Measurements from ENCODE around the gene ATXN7L1. TPM values are rescaled to one million over a fixed set of nuclear protein-coding genes. Genes with fewer than 3 reads are reported as not detected.

Gene ATXN7L1
- total RNA-seq, 5 donors from 2014 or later (not counting 1 experiment from before 2014, with no cell fraction given): 42.3 to 54.7 (median 47.4) TPM

- Mint-ChIP-seq H3K9me3 (no peaks in the 10 kb centered on the region), H3K4me1 (peaks cover 34 to 45% (median 43%) of the 10 kb centered on the region in 3 donors), H3K4me3 (peak overlapping the region in 2 of 3 donors; percentile 31 to 43), H3K27ac (peak overlapping the region; percentile 84 to 86), H3K36me3 (no peaks in the 10 kb centered on the region), H3K27me3 (no peaks in the 10 kb centered on the region)
- ChIA-PET POLR2A (interaction anchor here (0.6 to 0.8 kb wide), 6 partner anchors 13 to 1141 kb away, joined by 3 to 9 read pairs (median 4); no protein-coding TSS in a partner anchor), CTCF (interaction anchor here (0.6 to 2.1 kb wide), 21 partner anchors 10 to 405 kb away, joined by 3 to 14 read pairs (median 4); partner anchors contain the start of genes ATXN7L1 (in 1 of the 2) and SYPL1 (in 1 of the 2))
- no CpG with 5 or more reads among the region's 2 CpGs for WGBS (ENCODE audit: insufficient coverage)
- DNase-seq: peak in 8 of 35 experiments; percentile 3 to 52 (median 10)
- Histone ChIP-seq H3K36me3 (ENCODE audit: control insufficient read depth in 2 of 2, extremely low read depth in 1 of 2, insufficient read depth in 1 of 2, low read length in 1 of 2) (peaks cover 0 to 2% of the 10 kb centered on the region in 2 donors), H3K27ac (ENCODE audit: low read length) (no peak overlapping the region), H3K4me1 (ENCODE audit: control insufficient read depth in 1 of 2, extremely low read depth in 1 of 2, insufficient read depth in 2 of 2, low read length in 2 of 2) (peaks cover 26 to 30% of the 10 kb centered on the region in 2 experiments), H3K9me3 (no peaks in the 10 kb centered on the region), H3K4me3 (ENCODE audit: control insufficient read depth in 1 of 2, extremely low read depth in 1 of 2, low read length in 1 of 2) (no peak overlapping the region), H3K27me3 (replicated peaks in 1 of 2; ENCODE audit: control insufficient read depth in 2 of 2, extremely low read depth in 1 of 2, insufficient read depth in 2 of 2, low read length in 1 of 2) (no peaks in the 10 kb centered on the region)
- peak; percentile 10 to 31 (median 21) for ATAC-seq (replicated peaks in 1 of 4)
Measured at GRCh38 chr7:105759670-105760550, 116.5 kb downstream of the ATXN7L1 start.

GRCh38 chr7:105756367-105756766 lies 120.0 kb downstream of the ATXN7L1 start:
- POLR2A ChIA-PET: no interaction called here
- H3K4me3 Mint-ChIP-seq: no peak overlapping the region
- no peaks in the 10 kb centered on the region for H3K36me3 ChIP-seq (ENCODE audit: control insufficient read depth in 2 of 2, extremely low read depth in 1 of 2, insufficient read depth in 1 of 2, low read length in 1 of 2)
- DNase-seq: no peak
- H3K27ac ChIP-seq (ENCODE audit: low read length): no peak overlapping the region
- H3K9me3 ChIP-seq: no peaks in the 10 kb centered on the region
- H3K4me1 Mint-ChIP-seq: peaks cover 24 to 31% (median 25%) of the 10 kb centered on the region in 3 donors
- no peak overlapping the region for H3K4me3 ChIP-seq (ENCODE audit: control insufficient read depth in 1 of 2, extremely low read depth in 1 of 2, low read length in 1 of 2)
- no peaks in the 10 kb centered on the region for H3K27me3 Mint-ChIP-seq
- no peak for ATAC-seq (replicated peaks in 1 of 4)
- H3K9me3 Mint-ChIP-seq: no peaks in the 10 kb centered on the region
- WGBS (ENCODE audit: insufficient coverage): no CpG with 5 or more reads among the region's 2 CpGs
- H3K4me1 ChIP-seq (ENCODE audit: control insufficient read depth in 1 of 2, extremely low read depth in 1 of 2, insufficient read depth in 2 of 2, low read length in 2 of 2): peaks cover 22 to 24% of the 10 kb centered on the region in 2 experiments
- H3K36me3 Mint-ChIP-seq: peaks cover 6% of the 10 kb centered on the region
- no peak overlapping the region for H3K27ac Mint-ChIP-seq
- no peaks in the 10 kb centered on the region for H3K27me3 ChIP-seq (replicated peaks in 1 of 2; ENCODE audit: control insufficient read depth in 2 of 2, extremely low read depth in 1 of 2, insufficient read depth in 2 of 2, low read length in 1 of 2)
- CTCF ChIA-PET: interaction anchor here in 1 of 2 donors (0.7 kb wide), 1 partner anchor 99 kb away, joined by 3 read pairs; no protein-coding TSS in a partner anchor

- H3K4me3 Mint-ChIP-seq: no peak overlapping the region
- H3K27me3 Mint-ChIP-seq: no peaks in the 10 kb centered on the region
Measured at GRCh38 chr7:105752671-105753275, 123.6 kb downstream of the ATXN7L1 start.

GRCh38 chr7:105751054-105751453 lies 125.3 kb downstream of the ATXN7L1 start:
- POLR2A ChIA-PET: interaction anchor here in 1 of 2 donors (0.5 kb wide), 1 partner anchor 13 kb away, joined by 3 read pairs; no protein-coding TSS in a partner anchor
- Histone ChIP-seq H3K4me3 (ENCODE audit: control insufficient read depth in 1 of 2, extremely low read depth in 1 of 2, low read length in 1 of 2) (no peak overlapping the region), H3K9me3 (no peaks in the 10 kb centered on the region), H3K4me1 (ENCODE audit: control insufficient read depth in 1 of 2, extremely low read depth in 1 of 2, insufficient read depth in 2 of 2, low read length in 2 of 2) (no peaks in the 10 kb centered on the region), H3K27me3 (replicated peaks in 1 of 2; ENCODE audit: control insufficient read depth in 2 of 2, extremely low read depth in 1 of 2, insufficient read depth in 2 of 2, low read length in 1 of 2) (no peaks in the 10 kb centered on the region), H3K36me3 (ENCODE audit: control insufficient read depth in 2 of 2, extremely low read depth in 1 of 2, insufficient read depth in 1 of 2, low read length in 1 of 2) (peaks cover 0 to 8% of the 10 kb centered on the region in 2 donors), H3K27ac (ENCODE audit: low read length) (no peak overlapping the region)
- H3K27me3 Mint-ChIP-seq: no peaks in the 10 kb centered on the region
- H3K4me1 Mint-ChIP-seq: peaks cover 0 to 8% (median 0%) of the 10 kb centered on the region in 3 donors
- H3K36me3 Mint-ChIP-seq: peaks cover 27% of the 10 kb centered on the region
- ATAC-seq (replicated peaks in 1 of 4) (no peak), DNase-seq (no peak)
- no peak overlapping the region for H3K27ac Mint-ChIP-seq
- CTCF ChIA-PET: interaction anchor here (0.6 to 0.7 kb wide), 2 partner anchors 10 to 67 kb away, joined by 3 to 5 read pairs; no protein-coding TSS in a partner anchor
- WGBS (ENCODE audit: insufficient coverage): 100% methylated on average over 2 of the region's 3 CpGs
- no peaks in the 10 kb centered on the region for H3K9me3 Mint-ChIP-seq
- H3K4me3 Mint-ChIP-seq: no peak overlapping the region

More at GRCh38 chr7:105752671-105753275, 123.6 kb downstream of the ATXN7L1 start:
- ATAC-seq (replicated peaks in 1 of 4) (no peak), DNase-seq (no peak)
- Histone ChIP-seq H3K36me3 (ENCODE audit: control insufficient read depth in 2 of 2, extremely low read depth in 1 of 2, insufficient read depth in 1 of 2, low read length in 1 of 2) (peaks cover 0 to 5% of the 10 kb centered on the region in 2 donors), H3K9me3 (no peaks in the 10 kb centered on the region), H3K27me3 (replicated peaks in 1 of 2; ENCODE audit: control insufficient read depth in 2 of 2, extremely low read depth in 1 of 2, insufficient read depth in 2 of 2, low read length in 1 of 2) (no peaks in the 10 kb centered on the region), H3K27ac (ENCODE audit: low read length) (no peak overlapping the region), H3K4me3 (ENCODE audit: control insufficient read depth in 1 of 2, extremely low read depth in 1 of 2, low read length in 1 of 2) (no peak overlapping the region), H3K4me1 (ENCODE audit: control insufficient read depth in 1 of 2, extremely low read depth in 1 of 2, insufficient read depth in 2 of 2, low read length in 2 of 2) (no peaks in the 10 kb centered on the region)
- CTCF ChIA-PET: interaction anchor here (0.6 to 0.9 kb wide), 2 partner anchors 42 to 96 kb away, joined by 4 to 5 read pairs; no protein-coding TSS in a partner anchor
- POLR2A ChIA-PET: interaction anchor here in 1 of 2 donors (0.6 kb wide), 1 partner anchor 43 kb away, joined by 6 read pairs; no protein-coding TSS in a partner anchor
- Mint-ChIP-seq H3K9me3 (no peaks in the 10 kb centered on the region), H3K36me3 (peaks cover 25% of the 10 kb centered on the region), H3K27ac (no peak overlapping the region), H3K4me1 (peaks cover 0 to 8% (median 0%) of the 10 kb centered on the region in 3 donors)
- 100% methylated on average over 2 of the region's 5 CpGs for WGBS (ENCODE audit: insufficient coverage)

- POLR2A ChIA-PET: no interaction called here
- no peak for DNase-seq
- no peak for ATAC-seq (replicated peaks in 1 of 4)
- H3K9me3 ChIP-seq: no peaks in the 10 kb centered on the region
- H3K27me3 Mint-ChIP-seq: no peaks in the 10 kb centered on the region
- no peaks in the 10 kb centered on the region for H3K27me3 ChIP-seq (replicated peaks in 1 of 2; ENCODE audit: control insufficient read depth in 2 of 2, extremely low read depth in 1 of 2, insufficient read depth in 2 of 2, low read length in 1 of 2)
- peaks cover 27% of the 10 kb centered on the region for H3K36me3 Mint-ChIP-seq
- CTCF ChIA-PET: interaction anchor here in 1 of 2 donors (0.5 to 1.4 kb wide), 2 partner anchors 12 to 400 kb away, joined by 3 to 5 read pairs; no protein-coding TSS in a partner anchor
- H3K4me1 Mint-ChIP-seq: peaks cover 0 to 13% (median 6%) of the 10 kb centered on the region in 3 donors
- no peak overlapping the region for H3K27ac Mint-ChIP-seq
- peaks cover 0 to 8% of the 10 kb centered on the region in 2 donors for H3K36me3 ChIP-seq (ENCODE audit: control insufficient read depth in 2 of 2, extremely low read depth in 1 of 2, insufficient read depth in 1 of 2, low read length in 1 of 2)
- no peak overlapping the region for H3K4me3 ChIP-seq (ENCODE audit: control insufficient read depth in 1 of 2, extremely low read depth in 1 of 2, low read length in 1 of 2)
- no peak overlapping the region for H3K4me3 Mint-ChIP-seq
- 74% methylated on average over 3 of the region's 4 CpGs for WGBS (ENCODE audit: insufficient coverage)
- H3K27ac ChIP-seq (ENCODE audit: low read length): no peak overlapping the region
- no peaks in the 10 kb centered on the region for H3K4me1 ChIP-seq (ENCODE audit: control insufficient read depth in 1 of 2, extremely low read depth in 1 of 2, insufficient read depth in 2 of 2, low read length in 2 of 2)
- H3K9me3 Mint-ChIP-seq: no peaks in the 10 kb centered on the region
Measured at GRCh38 chr7:105748701-105749100, 127.7 kb downstream of the ATXN7L1 start.

Data from T-cell (primary cell).